Fibroblast of lung (primary cell): ENCODE data around the gene TNFRSF11A. TPM values are rescaled to one million over a fixed set of nuclear protein-coding genes. Genes with fewer than 3 reads are reported as not detected.

Source experiments
- DNase-seq, 2 donors: peaks; one replicate each; pipeline versions ENCODE4 v3.0.0 to v3.0.0-alpha.2; 2010; ENCODE audit warnings: low read depth in 2 of 2
- H2AFZ ChIP-seq: 2 replicates; pipeline ENCODE4 v1.5.1; 2012; ENCODE audit warnings: low read length, control low read depth, inconsistent platforms
- H3K27ac ChIP-seq: 2 replicates; pipeline ENCODE4 v1.5.1; 2011; ENCODE audit warnings: low read length, control low read depth; ENCODE audit not compliant: insufficient read depth
- H3K27me3 ChIP-seq: 2 replicates; pipeline ENCODE4 v1.5.1; 2011; ENCODE audit warnings: mild to moderate bottlenecking, low read length; ENCODE audit not compliant: control insufficient read depth, insufficient read depth
- H3K36me3 ChIP-seq: 2 replicates; pipeline ENCODE4 v1.5.1; 2011; ENCODE audit warnings: low read length; ENCODE audit not compliant: control insufficient read depth, insufficient read depth
- H3K4me1 ChIP-seq: 2 replicates; pipeline ENCODE4 v1.5.1; 2011; ENCODE audit warnings: low read length; ENCODE audit not compliant: control insufficient read depth, insufficient read depth; ENCODE audit errors: extremely low read depth
- H3K4me2 ChIP-seq: 2 replicates; pipeline ENCODE4 v1.5.1; 2011; ENCODE audit warnings: low read length, control low read depth; ENCODE audit not compliant: insufficient read depth; ENCODE audit errors: extremely low read depth
- H3K4me3 ChIP-seq, 4 experiments: fragments of 200-600 bp in 1 of 4; sonication (generic) in 1 of 4; replicated peaks in 1 of 4; 2 replicates each; pipeline ENCODE4 v1.5.1; 2011 to 2016; ENCODE audit warnings: low read length in 4 of 4, low read depth in 3 of 4, mild to moderate bottlenecking in 3 of 4, control low read depth in 2 of 4, inconsistent platforms in 1 of 4, mixed read lengths in 1 of 4; ENCODE audit not compliant: insufficient read depth in 1 of 4; ENCODE audit errors: control extremely low read depth in 1 of 4
- H3K79me2 ChIP-seq: 2 replicates; pipeline ENCODE4 v1.5.1; 2012; ENCODE audit warnings: mild to moderate bottlenecking, low read length, inconsistent platforms; ENCODE audit not compliant: control insufficient read depth, insufficient read depth
- H3K9ac ChIP-seq: 2 replicates; pipeline ENCODE4 v1.5.1; 2011; ENCODE audit warnings: mild to moderate bottlenecking, low read length, control low read depth; ENCODE audit not compliant: insufficient read depth
- H3K9me3 ChIP-seq: 2 replicates; pipeline ENCODE4 v1.5.1; 2012; ENCODE audit warnings: low read depth, low read length; ENCODE audit not compliant: control insufficient read depth, insufficient read depth
- H4K20me1 ChIP-seq: 2 replicates; pipeline ENCODE4 v1.5.1; 2011; ENCODE audit warnings: low read length; ENCODE audit not compliant: control insufficient read depth, insufficient read depth; ENCODE audit errors: extremely low read depth
- EZH2 ChIP-seq: IDR thresholded peaks from 2 replicates; pipeline ENCODE4 v1.5.1; 2012; ENCODE audit warnings: low read length, control low read depth, mild to moderate bottlenecking; ENCODE audit errors: missing control alignments
- polyA plus RNA-seq, 2 donors: library from polyadenylated mRNA; depleted of rRNA in 1 of 2; stranded (reverse) in 1 of 2; unstranded in 1 of 2; fragments of >200 nt; gene quantifications; 2 replicates each; pipeline ENCODE4 v1.2.1, GENCODE V29; 2011 to 2012; ENCODE audit warnings: missing spikeins in 1 of 2
- total RNA-seq: library from RNA; depleted of rRNA; stranded (reverse); fragments of >200 nt; gene quantifications from 2 replicates; pipeline ENCODE4 v1.2.1, GENCODE V29; 2014
- TF ChIP-seq, protein P1 (sequence below), 2 donors: IDR thresholded peaks in 1 of 2; conservative IDR thresholded peaks in 1 of 2; 1 replicate in 1 of 2; 2 replicates in 1 of 2; pipeline ENCODE4 v1.5.1; 2011 to 2012; ENCODE audit warnings: low read length in 2 of 2, control low read depth in 1 of 2, inconsistent platforms in 1 of 2, low read depth in 1 of 2, mild to moderate bottlenecking in 1 of 2

TNFRSF11A gene
- total and polyA plus RNA-seq, 2 donors (not counting 1 experiment from before 2014, with no cell fraction given) = 0.11 to 0.66 TPM

DNA sequence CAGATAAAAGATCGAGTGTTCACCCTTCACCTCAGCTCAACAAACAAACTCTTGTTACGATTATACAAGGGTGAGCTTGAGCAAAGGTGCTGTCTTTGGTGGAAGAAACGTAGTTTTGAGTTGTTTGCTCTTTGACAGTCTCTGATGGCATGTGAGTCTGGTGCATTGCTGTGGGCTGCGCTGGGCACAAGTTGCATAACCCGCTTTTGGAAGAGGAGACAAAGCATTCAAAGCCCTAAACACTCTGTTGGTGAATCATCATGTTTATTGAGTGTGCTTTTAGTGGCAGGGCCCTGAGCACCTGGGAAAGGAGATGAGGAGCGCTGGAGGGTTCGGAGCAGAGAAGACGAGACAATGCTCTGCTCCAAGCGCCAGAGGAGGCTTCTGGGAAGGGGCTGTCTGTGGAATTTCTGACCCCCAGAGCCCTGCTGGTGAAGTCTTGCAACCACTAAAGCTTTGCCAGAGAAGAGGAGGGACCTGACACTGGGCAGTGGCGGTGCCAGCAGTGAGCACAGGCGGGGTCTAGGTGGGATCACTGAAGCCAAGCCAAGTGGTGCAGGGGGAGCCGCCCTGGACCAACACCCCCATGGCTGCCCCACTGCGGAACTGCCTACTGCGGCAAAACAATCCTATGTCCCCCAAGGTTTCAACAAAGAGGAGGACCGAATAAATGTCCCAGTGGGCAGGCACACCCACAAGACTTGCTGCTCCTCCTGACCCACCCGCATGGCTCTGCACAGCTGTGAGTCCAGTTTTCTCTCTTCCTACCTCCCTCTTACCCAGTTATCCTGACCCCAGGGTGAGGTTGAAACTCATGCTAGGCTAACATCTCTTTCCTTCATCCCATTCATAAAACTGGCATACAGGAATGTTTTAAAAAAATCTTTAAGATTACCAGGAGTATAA, 64.0 kb downstream of the TNFRSF11A start:
- Histone ChIP-seq H3K9ac (no peak overlapping the region), H3K9me3 (no peaks in the 10 kb centered on the region), H3K36me3 (no peaks in the 10 kb centered on the region), H4K20me1 (no peaks in the 10 kb centered on the region), H3K4me1 (no peaks in the 10 kb centered on the region), H3K4me2 (no peak overlapping the region), H3K27ac (no peak overlapping the region), H3K79me2 (no peaks in the 10 kb centered on the region), H3K27me3 (peaks cover 9% of the 10 kb centered on the region), H3K4me3 (no peak overlapping the region), H2AFZ (no peak overlapping the region)
- no peak for DNase-seq
- TF ChIP-seq EZH2 = no peak
- TF ChIP-seq, protein P1, sequence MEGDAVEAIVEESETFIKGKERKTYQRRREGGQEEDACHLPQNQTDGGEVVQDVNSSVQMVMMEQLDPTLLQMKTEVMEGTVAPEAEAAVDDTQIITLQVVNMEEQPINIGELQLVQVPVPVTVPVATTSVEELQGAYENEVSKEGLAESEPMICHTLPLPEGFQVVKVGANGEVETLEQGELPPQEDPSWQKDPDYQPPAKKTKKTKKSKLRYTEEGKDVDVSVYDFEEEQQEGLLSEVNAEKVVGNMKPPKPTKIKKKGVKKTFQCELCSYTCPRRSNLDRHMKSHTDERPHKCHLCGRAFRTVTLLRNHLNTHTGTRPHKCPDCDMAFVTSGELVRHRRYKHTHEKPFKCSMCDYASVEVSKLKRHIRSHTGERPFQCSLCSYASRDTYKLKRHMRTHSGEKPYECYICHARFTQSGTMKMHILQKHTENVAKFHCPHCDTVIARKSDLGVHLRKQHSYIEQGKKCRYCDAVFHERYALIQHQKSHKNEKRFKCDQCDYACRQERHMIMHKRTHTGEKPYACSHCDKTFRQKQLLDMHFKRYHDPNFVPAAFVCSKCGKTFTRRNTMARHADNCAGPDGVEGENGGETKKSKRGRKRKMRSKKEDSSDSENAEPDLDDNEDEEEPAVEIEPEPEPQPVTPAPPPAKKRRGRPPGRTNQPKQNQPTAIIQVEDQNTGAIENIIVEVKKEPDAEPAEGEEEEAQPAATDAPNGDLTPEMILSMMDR (conservative IDR thresholded peaks at IDR 0.05 in 1 of 2, IDR thresholded peaks at IDR 0.05 in 1 of 2; ENCODE audit: low read depth in 1 of 2, low read length in 2 of 2) = no peak

DNA sequence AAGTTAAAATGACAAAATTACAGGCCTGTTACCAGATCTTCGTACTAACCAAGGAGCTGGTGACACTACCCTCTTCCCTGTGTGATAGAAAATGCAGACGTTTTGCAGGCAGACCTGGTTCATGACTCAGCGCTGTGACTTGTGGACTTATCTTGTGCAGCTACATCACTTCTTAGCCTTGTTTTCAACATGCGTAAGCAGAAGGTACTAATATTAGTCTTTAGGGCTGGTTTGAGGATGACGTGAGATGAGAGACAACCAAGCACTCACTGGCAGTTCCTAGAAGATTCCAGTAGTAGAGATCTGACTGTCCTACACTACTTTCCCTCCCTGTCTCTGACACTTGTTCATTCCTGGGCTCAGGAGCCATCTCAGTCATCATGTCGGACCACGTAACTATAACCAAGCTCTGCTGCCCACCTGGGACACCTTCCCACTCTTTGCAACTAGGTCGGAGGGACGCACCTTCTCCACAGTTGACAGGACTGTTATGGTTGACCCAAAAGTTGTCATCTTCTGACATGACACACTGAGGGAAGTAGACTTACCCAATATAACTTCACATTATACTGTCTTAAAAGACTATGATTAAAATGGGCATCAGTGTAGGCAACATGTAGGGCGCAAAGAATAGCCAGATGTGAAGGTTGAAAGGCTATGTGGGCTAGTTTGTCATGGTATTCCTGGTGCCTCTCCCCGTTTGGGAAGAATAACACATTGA, 64.8 kb downstream of the TNFRSF11A start:
- no peaks in the 10 kb centered on the region for H3K9me3 ChIP-seq
- peak in 1 of 2 donors; percentile 13 for DNase-seq
- no peak overlapping the region for H3K4me2 ChIP-seq
- H3K4me3 ChIP-seq = no peak overlapping the region
- H3K79me2 ChIP-seq = no peaks in the 10 kb centered on the region
- no peaks in the 10 kb centered on the region for H4K20me1 ChIP-seq
- TF ChIP-seq EZH2 = no peak
- TF ChIP-seq, protein P1 (conservative IDR thresholded peaks at IDR 0.05 in 1 of 2, IDR thresholded peaks at IDR 0.05 in 1 of 2; ENCODE audit: low read depth in 1 of 2, low read length in 2 of 2) = no peak
- H3K27me3 ChIP-seq = peaks cover 9% of the 10 kb centered on the region
- H2AFZ ChIP-seq = no peak overlapping the region
- no peak overlapping the region for H3K27ac ChIP-seq
- H3K36me3 ChIP-seq = no peaks in the 10 kb centered on the region
- H3K4me1 ChIP-seq = no peaks in the 10 kb centered on the region
- no peak overlapping the region for H3K9ac ChIP-seq

DNA sequence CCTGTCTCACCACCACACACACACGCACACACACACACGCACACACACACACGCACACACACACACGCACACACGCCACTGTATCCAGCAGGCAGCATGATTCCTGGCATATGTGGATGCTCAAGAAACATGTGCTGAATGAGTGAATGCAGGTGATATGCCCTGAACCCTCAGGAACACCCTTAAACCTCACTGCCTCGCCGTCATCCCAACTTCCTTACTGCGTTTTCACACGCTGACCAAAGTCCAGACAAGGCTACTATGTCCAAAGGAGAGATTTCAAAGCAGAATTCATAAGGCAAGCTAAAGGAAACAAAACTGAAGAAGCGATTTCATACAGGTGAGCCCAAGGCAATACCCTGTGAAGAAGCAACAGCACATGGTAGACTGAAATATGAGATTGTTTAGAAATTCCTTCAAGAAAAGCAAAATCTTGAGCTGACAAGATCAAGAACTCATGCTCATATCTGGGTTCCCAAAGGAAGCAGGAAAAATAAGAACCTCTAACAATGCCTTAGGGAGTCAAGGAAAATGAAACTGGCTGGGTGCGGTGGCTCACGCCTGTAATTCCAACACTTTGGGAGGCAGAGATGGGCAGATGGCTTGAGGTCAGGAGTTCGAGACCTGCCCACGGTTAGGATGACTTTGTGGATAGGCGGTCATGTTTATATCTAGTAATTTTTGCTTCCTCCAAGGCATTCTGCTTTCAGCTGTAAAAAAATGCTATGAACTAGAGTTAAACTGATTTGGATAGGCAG, 69.1 kb downstream of the TNFRSF11A start:
- TF ChIP-seq, protein P1 (conservative IDR thresholded peaks at IDR 0.05 in 1 of 2, IDR thresholded peaks at IDR 0.05 in 1 of 2; ENCODE audit: low read depth in 1 of 2, low read length in 2 of 2) = no peak
- no peak for TF ChIP-seq EZH2
- H3K4me1 ChIP-seq = no peaks in the 10 kb centered on the region

More for the DNA sequence above, 69.1 kb downstream of the TNFRSF11A start:
- H3K27ac ChIP-seq = no peak overlapping the region
- H3K36me3 ChIP-seq = no peaks in the 10 kb centered on the region
- no peak overlapping the region for H2AFZ ChIP-seq
- no peak overlapping the region for H3K9ac ChIP-seq
- no peaks in the 10 kb centered on the region for H3K9me3 ChIP-seq
- no peaks in the 10 kb centered on the region for H4K20me1 ChIP-seq
- peaks cover 12% of the 10 kb centered on the region for H3K27me3 ChIP-seq
- H3K4me3 ChIP-seq = no peak overlapping the region
- H3K4me2 ChIP-seq = no peak overlapping the region
- DNase-seq = no peak
- no peaks in the 10 kb centered on the region for H3K79me2 ChIP-seq
